ENCODE results near the gene ACTR10.

The ACTR10 gene

GRCh38 chr14:58239244-58240195, 39.6 kb downstream of the ACTR10 start (continued):
- TF ChIP-seq, protein P1, sequence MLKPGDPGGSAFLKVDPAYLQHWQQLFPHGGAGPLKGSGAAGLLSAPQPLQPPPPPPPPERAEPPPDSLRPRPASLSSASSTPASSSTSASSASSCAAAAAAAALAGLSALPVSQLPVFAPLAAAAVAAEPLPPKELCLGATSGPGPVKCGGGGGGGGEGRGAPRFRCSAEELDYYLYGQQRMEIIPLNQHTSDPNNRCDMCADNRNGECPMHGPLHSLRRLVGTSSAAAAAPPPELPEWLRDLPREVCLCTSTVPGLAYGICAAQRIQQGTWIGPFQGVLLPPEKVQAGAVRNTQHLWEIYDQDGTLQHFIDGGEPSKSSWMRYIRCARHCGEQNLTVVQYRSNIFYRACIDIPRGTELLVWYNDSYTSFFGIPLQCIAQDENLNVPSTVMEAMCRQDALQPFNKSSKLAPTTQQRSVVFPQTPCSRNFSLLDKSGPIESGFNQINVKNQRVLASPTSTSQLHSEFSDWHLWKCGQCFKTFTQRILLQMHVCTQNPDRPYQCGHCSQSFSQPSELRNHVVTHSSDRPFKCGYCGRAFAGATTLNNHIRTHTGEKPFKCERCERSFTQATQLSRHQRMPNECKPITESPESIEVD (tag by site-specific recombination; IDR thresholded peaks at IDR 0.05): no peak
- 0 out of 2 replicates have a peak, but pooled peaks have one; percentile 23 for TF ChIP-seq KLF10 (tag by site-specific recombination; IDR thresholded peaks at IDR 0.05)
- TF ChIP-seq HOXD13 (CRISPR knock-in tag; IDR thresholded peaks at IDR 0.05; ENCODE audit: borderline replicate concordance): no peak
- TF ChIP-seq, protein P2, sequence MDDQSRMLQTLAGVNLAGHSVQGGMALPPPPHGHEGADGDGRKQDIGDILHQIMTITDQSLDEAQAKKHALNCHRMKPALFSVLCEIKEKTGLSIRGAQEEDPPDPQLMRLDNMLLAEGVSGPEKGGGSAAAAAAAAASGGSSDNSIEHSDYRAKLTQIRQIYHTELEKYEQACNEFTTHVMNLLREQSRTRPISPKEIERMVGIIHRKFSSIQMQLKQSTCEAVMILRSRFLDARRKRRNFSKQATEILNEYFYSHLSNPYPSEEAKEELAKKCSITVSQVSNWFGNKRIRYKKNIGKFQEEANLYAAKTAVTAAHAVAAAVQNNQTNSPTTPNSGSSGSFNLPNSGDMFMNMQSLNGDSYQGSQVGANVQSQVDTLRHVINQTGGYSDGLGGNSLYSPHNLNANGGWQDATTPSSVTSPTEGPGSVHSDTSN (CRISPR knock-in tag; IDR thresholded peaks at IDR 0.05): no peak
- TF ChIP-seq ZNF623 (tag by site-specific recombination; IDR thresholded peaks at IDR 0.05): no peak
- no peak for TF ChIP-seq ZNF747 (tag by site-specific recombination; IDR thresholded peaks at IDR 0.05)
- TF ChIP-seq EGR2 (tag by site-specific recombination; IDR thresholded peaks at IDR 0.05; ENCODE audit: low read depth): no peak
- TF ChIP-seq ZNF354C (tag by site-specific recombination; IDR thresholded peaks at IDR 0.05; ENCODE audit: borderline replicate concordance, low read depth): no peak
- TF ChIP-seq ZNF112 (tag by site-specific recombination; IDR thresholded peaks at IDR 0.05): no peak
- no peak for TF ChIP-seq GLIS2 (tag by site-specific recombination; IDR thresholded peaks at IDR 0.05)
- 0 out of 2 replicates have a peak, but pooled peaks have one; percentile 13 for TF ChIP-seq ZNF664 (tag by site-specific recombination; IDR thresholded peaks at IDR 0.05)
- TF ChIP-seq, protein P3, sequence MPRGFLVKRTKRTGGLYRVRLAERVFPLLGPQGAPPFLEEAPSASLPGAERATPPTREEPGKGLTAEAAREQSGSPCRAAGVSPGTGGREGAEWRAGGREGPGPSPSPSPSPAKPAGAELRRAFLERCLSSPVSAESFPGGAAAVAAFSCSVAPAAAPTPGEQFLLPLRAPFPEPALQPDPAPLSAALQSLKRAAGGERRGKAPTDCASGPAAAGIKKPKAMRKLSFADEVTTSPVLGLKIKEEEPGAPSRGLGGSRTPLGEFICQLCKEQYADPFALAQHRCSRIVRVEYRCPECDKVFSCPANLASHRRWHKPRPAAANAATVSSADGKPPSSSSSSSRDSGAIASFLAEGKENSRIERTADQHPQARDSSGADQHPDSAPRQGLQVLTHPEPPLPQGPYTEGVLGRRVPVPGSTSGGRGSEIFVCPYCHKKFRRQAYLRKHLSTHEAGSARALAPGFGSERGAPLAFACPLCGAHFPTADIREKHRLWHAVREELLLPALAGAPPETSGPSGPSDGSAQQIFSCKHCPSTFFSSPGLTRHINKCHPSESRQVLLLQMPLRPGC (tag by site-specific recombination; IDR thresholded peaks at IDR 0.05): no peak; the same call in 1 of the 2 replicates

DNA sequence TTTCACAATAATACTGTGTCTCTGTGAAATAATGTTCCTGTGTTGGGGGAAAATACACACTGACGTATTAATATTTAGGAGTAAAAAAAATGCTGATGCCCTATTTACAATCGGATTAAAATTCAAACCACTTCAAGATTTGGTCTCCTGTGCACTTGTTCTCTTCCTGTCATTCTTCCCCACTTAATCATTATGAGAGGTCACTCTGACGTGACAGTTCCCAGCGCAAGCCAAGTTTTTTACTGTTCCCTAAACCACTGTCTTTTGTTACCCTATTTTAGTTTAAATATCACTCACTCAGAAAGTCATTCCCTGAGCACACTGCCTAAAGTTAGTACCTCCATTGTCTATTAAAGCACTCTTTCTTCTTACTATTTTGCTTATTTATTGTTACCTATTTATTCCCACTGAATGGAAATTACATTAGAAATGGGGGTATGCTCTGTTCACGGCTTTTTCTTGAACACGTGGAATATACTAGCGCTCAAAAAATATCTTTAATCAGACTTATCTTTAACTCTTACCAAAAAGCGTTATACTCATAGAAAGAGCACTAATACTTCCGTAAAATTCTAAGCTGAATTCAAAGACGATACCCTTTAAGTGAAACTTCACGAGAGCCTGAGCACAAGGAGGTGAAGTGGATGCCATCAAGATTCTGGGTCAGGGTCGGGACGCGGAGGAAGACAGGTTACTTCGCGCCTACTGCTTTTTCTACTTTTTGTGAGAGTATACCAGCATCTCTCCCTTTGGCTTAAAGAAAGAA, 44.0 kb downstream of the ACTR10 start:
- Histone ChIP-seq H3K4me3 (ENCODE audit: low read depth, low read length) (peak overlapping the region; percentile 59), H3K27ac (ENCODE audit: extremely low read depth, low read depth, low read length) (peak overlapping the region; percentile 52), H3K36me3 (ENCODE audit: control insufficient read depth in 2 of 2, insufficient read depth in 1 of 2, low read length in 2 of 2) (peaks cover 11 to 21% of the 10 kb centered on the region in 2 experiments; a peak in 2 of 3 replicates), H3K9me3 (ENCODE audit: control insufficient read depth, insufficient read depth, low read depth, low read length) (no peaks in the 10 kb centered on the region), H3K4me1 (ENCODE audit: control insufficient read depth, insufficient read depth, low read length) (peaks cover 14% of the 10 kb centered on the region; the same call in 1 of the 2 replicates)
- POLR2A ChIA-PET: interaction anchor here (1.0 to 2.9 kb wide), 7 partner anchors 9 to 183 kb away, joined by 3 to 36 read pairs (median 6); partner anchors contain the start of genes ARID4A, ARMH4, KIAA0586 and TIMM9
- CTCF ChIA-PET: interaction anchor here (0.6 kb wide), 1 partner anchor 54 kb away, joined by 6 read pairs; the partner anchor contains the start of gene ARID4A
- no peak for TF ChIP-seq ZNF623 (tag by site-specific recombination; IDR thresholded peaks at IDR 0.05)
- TF ChIP-seq ZNF664 (tag by site-specific recombination; IDR thresholded peaks at IDR 0.05): no peak
- TF ChIP-seq, protein P4, sequence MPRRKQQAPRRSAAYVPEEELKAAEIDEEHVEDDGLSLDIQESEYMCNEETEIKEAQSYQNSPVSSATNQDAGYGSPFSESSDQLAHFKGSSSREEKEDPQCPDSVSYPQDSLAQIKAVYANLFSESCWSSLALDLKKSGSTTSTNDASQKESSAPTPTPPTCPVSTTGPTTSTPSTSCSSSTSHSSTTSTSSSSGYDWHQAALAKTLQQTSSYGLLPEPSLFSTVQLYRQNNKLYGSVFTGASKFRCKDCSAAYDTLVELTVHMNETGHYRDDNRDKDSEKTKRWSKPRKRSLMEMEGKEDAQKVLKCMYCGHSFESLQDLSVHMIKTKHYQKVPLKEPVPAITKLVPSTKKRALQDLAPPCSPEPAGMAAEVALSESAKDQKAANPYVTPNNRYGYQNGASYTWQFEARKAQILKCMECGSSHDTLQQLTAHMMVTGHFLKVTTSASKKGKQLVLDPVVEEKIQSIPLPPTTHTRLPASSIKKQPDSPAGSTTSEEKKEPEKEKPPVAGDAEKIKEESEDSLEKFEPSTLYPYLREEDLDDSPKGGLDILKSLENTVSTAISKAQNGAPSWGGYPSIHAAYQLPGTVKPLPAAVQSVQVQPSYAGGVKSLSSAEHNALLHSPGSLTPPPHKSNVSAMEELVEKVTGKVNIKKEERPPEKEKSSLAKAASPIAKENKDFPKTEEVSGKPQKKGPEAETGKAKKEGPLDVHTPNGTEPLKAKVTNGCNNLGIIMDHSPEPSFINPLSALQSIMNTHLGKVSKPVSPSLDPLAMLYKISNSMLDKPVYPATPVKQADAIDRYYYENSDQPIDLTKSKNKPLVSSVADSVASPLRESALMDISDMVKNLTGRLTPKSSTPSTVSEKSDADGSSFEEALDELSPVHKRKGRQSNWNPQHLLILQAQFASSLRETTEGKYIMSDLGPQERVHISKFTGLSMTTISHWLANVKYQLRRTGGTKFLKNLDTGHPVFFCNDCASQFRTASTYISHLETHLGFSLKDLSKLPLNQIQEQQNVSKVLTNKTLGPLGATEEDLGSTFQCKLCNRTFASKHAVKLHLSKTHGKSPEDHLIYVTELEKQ (tag by site-specific recombination; IDR thresholded peaks at IDR 0.05; ENCODE audit: borderline replicate concordance): 0 out of 2 replicates have a peak, but pooled peaks have one; percentile 11
- 0 out of 2 replicates have a peak, but pooled peaks have one; percentile 12 for TF ChIP-seq ZSCAN30 (tag by site-specific recombination; IDR thresholded peaks at IDR 0.05)
- no peak for TF ChIP-seq ZNF350 (tag by site-specific recombination; IDR thresholded peaks at IDR 0.05)
- peak; percentile 48; the same call in 1 of the 2 replicates for TF ChIP-seq ZBTB48 (tag by site-specific recombination; IDR thresholded peaks at IDR 0.05)
- no peak for TF ChIP-seq ZNF146 (tag by site-specific recombination; IDR thresholded peaks at IDR 0.05)
- TF ChIP-seq ZNF169 (tag by site-specific recombination; IDR thresholded peaks at IDR 0.05): no peak
- 0 out of 2 replicates have a peak, but pooled peaks have one; percentile 4 for TF ChIP-seq ZXDB (tag by site-specific recombination; IDR thresholded peaks at IDR 0.05)
- no peak for TF ChIP-seq SP3 (tag by site-specific recombination; IDR thresholded peaks at IDR 0.05)
- TF ChIP-seq ZNF335 (tag by site-specific recombination; conservative IDR thresholded peaks at IDR 0.05): peak; percentile 2; the same call in 1 of the 2 replicates
